Cardiac muscle cell (in vitro differentiated cells and primary cell): Measurements from ENCODE around the gene LRFN4. TPM values are rescaled to one million over a fixed set of nuclear protein-coding genes. Genes with fewer than 3 reads are reported as not detected.

ENCODE experiments used
- DNase-seq, 2 donors: peaks; one replicate each; pipeline versions ENCODE4 v3.0.0 to v3.0.0-alpha.2; 2010 to 2017; ENCODE audit warnings: low read depth in 1 of 2, low spot score in 1 of 2
- H3K27ac ChIP-seq: fragments of 200-600 bp; sonication (generic); 2 replicates; pipeline ENCODE4 v1.5.1; 2016
- H3K27me3 ChIP-seq: fragments of 200-600 bp; sonication (generic); 2 replicates; pipeline ENCODE4 v1.6.0; 2016; ENCODE audit warnings: control low read depth
- H3K36me3 ChIP-seq: fragments of 200-600 bp; sonication (generic); 2 replicates; pipeline ENCODE4 v1.5.1; 2016; ENCODE audit warnings: control low read depth
- H3K4me1 ChIP-seq: fragments of 200-600 bp; sonication (generic); 2 replicates; pipeline ENCODE4 v1.8.1; 2017; ENCODE audit warnings: low read depth, mild to moderate bottlenecking, mixed run types
- H3K4me3 ChIP-seq: fragments of 200-600 bp; sonication (generic); 2 replicates; pipeline ENCODE4 v1.5.1; 2016; ENCODE audit warnings: mild to moderate bottlenecking
- H3K9me3 ChIP-seq: fragments of 200-600 bp; sonication (generic); 2 replicates; pipeline ENCODE4 v1.5.1; 2017; ENCODE audit warnings: low read depth, mild to moderate bottlenecking, control low read depth
- CTCF ChIP-seq: IDR thresholded peaks from 2 replicates; pipeline ENCODE4 v1.5.1; 2012; ENCODE audit warnings: low read depth, mild to moderate bottlenecking, low read length
- polyA plus RNA-seq: library from polyadenylated mRNA; unstranded; fragments of >200 nt; fragmentation: Nextera tagmentation; extraction: Ambion mirVana; gene quantifications from 2 replicates; pipeline ENCODE4 v1.2.1, GENCODE V29; 2016
- total RNA-seq: library from RNA; depleted of rRNA; stranded (reverse); fragments of >200 nt; gene quantifications from 2 replicates; pipeline ENCODE4 v1.2.3, GENCODE V29; 2016

The LRFN4 gene
- total and polyA plus RNA-seq, 2 experiments from 2014 or later: 41.6 to 50.4 TPM

GRCh38 chr11:66883016-66883965 is 26.4 kb downstream of the LRFN4 start:
- Histone ChIP-seq H3K9me3 (no peaks in the 10 kb centered on the region), H3K4me3 (no peak overlapping the region), H3K27ac (peak overlapping the region; percentile 72), H3K27me3 (no peaks in the 10 kb centered on the region), H3K4me1 (peaks cover 36% of the 10 kb centered on the region), H3K36me3 (no peaks in the 10 kb centered on the region)
- TF ChIP-seq CTCF: peak; percentile 64
- peak; percentile 49 to 84 for DNase-seq

- H3K27ac ChIP-seq: no peak overlapping the region
- H3K4me1 ChIP-seq: peaks cover 34% of the 10 kb centered on the region
- no peak for DNase-seq
- no peaks in the 10 kb centered on the region for H3K9me3 ChIP-seq
- no peaks in the 10 kb centered on the region for H3K27me3 ChIP-seq
- no peak overlapping the region for H3K4me3 ChIP-seq
- TF ChIP-seq CTCF: no peak
- no peaks in the 10 kb centered on the region for H3K36me3 ChIP-seq
These were observed 27.6 kb downstream of the LRFN4 start for GRCh38 chr11:66884443-66884842.

- no peaks in the 10 kb centered on the region for H3K36me3 ChIP-seq
- H3K27me3 ChIP-seq: no peaks in the 10 kb centered on the region
- peaks cover 34% of the 10 kb centered on the region for H3K4me1 ChIP-seq
- DNase-seq: no peak
- H3K27ac ChIP-seq: no peak overlapping the region
- H3K9me3 ChIP-seq: no peaks in the 10 kb centered on the region
- no peak for TF ChIP-seq CTCF
- no peak overlapping the region for H3K4me3 ChIP-seq
These were observed 28.6 kb downstream of the LRFN4 start for GRCh38 chr11:66885469-66885868.

GRCh38 chr11:66885950-66886440 is 29.1 kb downstream of the LRFN4 start:
- Histone ChIP-seq H3K4me3 (no peak overlapping the region), H3K4me1 (peaks cover 28% of the 10 kb centered on the region), H3K27me3 (no peaks in the 10 kb centered on the region), H3K36me3 (no peaks in the 10 kb centered on the region), H3K27ac (no peak overlapping the region), H3K9me3 (no peaks in the 10 kb centered on the region)
- peak in 1 of 2 donors; percentile 12 for DNase-seq
- no peak for TF ChIP-seq CTCF

- H3K27ac ChIP-seq: no peak overlapping the region
- peaks cover 24% of the 10 kb centered on the region for H3K4me1 ChIP-seq
- no peak for TF ChIP-seq CTCF
- no peaks in the 10 kb centered on the region for H3K9me3 ChIP-seq
- no peaks in the 10 kb centered on the region for H3K27me3 ChIP-seq
- peak in 1 of 2 donors; percentile 88 for DNase-seq
- no peaks in the 10 kb centered on the region for H3K36me3 ChIP-seq
- H3K4me3 ChIP-seq: no peak overlapping the region
These were observed 29.9 kb downstream of the LRFN4 start for GRCh38 chr11:66886671-66887221.
